Measurements from ENCODE around the gene PER1.

GRCh38 chr17:8121407-8121680 lies 30.9 kb downstream of the PER1 start:
- TF ChIP-seq CTCF (IDR thresholded peaks at IDR 0.05) (no peak), POLR2A (IDR thresholded peaks at IDR 0.05) (no peak)

Measured in lower leg skin (tissue), 3 donors.